Stimulated activated CD4-positive, alpha-beta T cell treated with anti-CD3 and anti-CD28 coated beads, Interleukin-1b, Interleukin-23, amount 100 ng/mL, for 48 hours (primary cell): ENCODE data around the gene ZNF521.

ENCODE experiments used
- DNase-seq: peaks from one replicate; pipeline ENCODE4 v3.0.0-alpha.2; 2020

ZNF521 gene

GRCh38 chr18:25223899-25224886 is 127.8 kb downstream of the ZNF521 start:
- DNase-seq, result no peak

- no peak for DNase-seq
Measured at GRCh38 chr18:25223211-25223610, 128.8 kb downstream of the ZNF521 start.

- no peak for DNase-seq
Measured at GRCh38 chr18:25222648-25223047, 129.3 kb downstream of the ZNF521 start.

- DNase-seq, result no peak
Measured at GRCh38 chr18:25210622-25211021, 141.3 kb downstream of the ZNF521 start.

GRCh38 chr18:25192065-25192464 is 159.9 kb downstream of the ZNF521 start:
- DNase-seq, result no peak

GRCh38 chr18:25190472-25190871 is 161.5 kb downstream of the ZNF521 start:
- DNase-seq, result no peak

- DNase-seq, result no peak
Measured at GRCh38 chr18:25189391-25190185, 162.4 kb downstream of the ZNF521 start.

GRCh38 chr18:25187521-25188192 is 164.3 kb downstream of the ZNF521 start:
- no peak for DNase-seq

GRCh38 chr18:25186871-25187270 is 165.1 kb downstream of the ZNF521 start:
- no peak for DNase-seq

- DNase-seq, result no peak
Measured at GRCh38 chr18:25181993-25182392, 170.0 kb downstream of the ZNF521 start.

- no peak for DNase-seq
Measured at GRCh38 chr18:25181581-25181980, 170.4 kb downstream of the ZNF521 start.

- DNase-seq, result no peak
Measured at GRCh38 chr18:25180973-25181548, 170.9 kb downstream of the ZNF521 start.

- no peak for DNase-seq
Measured at GRCh38 chr18:25177631-25178030, 174.3 kb downstream of the ZNF521 start.

GRCh38 chr18:25176518-25177042 is 175.4 kb downstream of the ZNF521 start:
- no peak for DNase-seq

- no peak for DNase-seq
Measured at GRCh38 chr18:25175558-25176517, 176.1 kb downstream of the ZNF521 start.

GRCh38 chr18:25174324-25174723 is 177.6 kb downstream of the ZNF521 start:
- DNase-seq, result no peak

- no peak for DNase-seq
Measured at GRCh38 chr18:25171334-25171733, 180.6 kb downstream of the ZNF521 start.

GRCh38 chr18:25170402-25170801 is 181.6 kb downstream of the ZNF521 start:
- no peak for DNase-seq

- no peak for DNase-seq
Measured at GRCh38 chr18:25169701-25170100, 182.3 kb downstream of the ZNF521 start.

- DNase-seq, result no peak
Measured at GRCh38 chr18:25167612-25168410, 184.2 kb downstream of the ZNF521 start.
